HG03521 (cell line): Measurements from ENCODE around the gene OPCML.

Experiments used
- ATAC-seq: cut with Tn5 transposase; IDR thresholded peaks from one replicate; pipeline ENCODE4 v1.9.1; 2021; ENCODE audit warnings: mild to moderate bottlenecking, moderate library complexity; ENCODE audit not compliant: unreplicated experiment

Gene OPCML

DNA sequence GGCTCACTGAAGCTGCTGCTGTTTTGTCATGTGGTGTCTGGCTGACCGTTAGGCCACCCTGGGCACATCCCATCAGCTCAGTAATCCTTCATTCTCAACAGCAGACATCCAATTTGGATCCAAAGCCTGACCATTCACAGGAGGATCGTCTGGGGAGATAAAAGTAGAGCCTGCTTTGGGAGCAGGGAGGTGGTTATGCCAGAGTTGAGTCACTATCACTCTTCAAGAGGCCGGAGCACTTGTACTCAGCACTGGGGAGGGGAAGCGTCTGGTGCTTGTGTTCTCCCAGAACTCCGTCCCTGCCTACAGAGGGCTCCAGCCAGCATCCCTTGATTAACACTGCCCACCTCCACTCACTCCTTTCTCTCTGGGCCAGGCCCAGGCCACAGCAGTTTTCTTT is 382.6 kb downstream of the OPCML start:
- no peak for ATAC-seq

DNA sequence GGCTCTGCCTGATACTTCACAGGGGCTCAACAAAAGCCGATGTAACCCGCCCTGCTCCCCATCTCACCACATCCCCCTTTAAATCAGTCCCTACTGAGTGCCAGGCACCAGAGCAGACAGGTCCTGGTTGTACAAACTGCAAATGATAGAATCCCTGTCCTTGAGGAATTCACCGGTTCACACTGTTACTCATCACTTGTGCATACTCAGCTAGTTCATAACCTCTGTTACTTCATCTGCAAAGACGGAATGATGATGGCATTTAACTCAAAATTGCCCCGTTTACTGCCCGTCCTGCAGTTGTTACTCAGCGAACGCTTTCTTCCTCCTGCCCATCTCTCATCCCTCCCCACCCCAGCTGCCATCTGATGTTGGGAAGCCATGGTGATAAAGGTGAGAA is 384.7 kb downstream of the OPCML start:
- ATAC-seq, result no peak

DNA sequence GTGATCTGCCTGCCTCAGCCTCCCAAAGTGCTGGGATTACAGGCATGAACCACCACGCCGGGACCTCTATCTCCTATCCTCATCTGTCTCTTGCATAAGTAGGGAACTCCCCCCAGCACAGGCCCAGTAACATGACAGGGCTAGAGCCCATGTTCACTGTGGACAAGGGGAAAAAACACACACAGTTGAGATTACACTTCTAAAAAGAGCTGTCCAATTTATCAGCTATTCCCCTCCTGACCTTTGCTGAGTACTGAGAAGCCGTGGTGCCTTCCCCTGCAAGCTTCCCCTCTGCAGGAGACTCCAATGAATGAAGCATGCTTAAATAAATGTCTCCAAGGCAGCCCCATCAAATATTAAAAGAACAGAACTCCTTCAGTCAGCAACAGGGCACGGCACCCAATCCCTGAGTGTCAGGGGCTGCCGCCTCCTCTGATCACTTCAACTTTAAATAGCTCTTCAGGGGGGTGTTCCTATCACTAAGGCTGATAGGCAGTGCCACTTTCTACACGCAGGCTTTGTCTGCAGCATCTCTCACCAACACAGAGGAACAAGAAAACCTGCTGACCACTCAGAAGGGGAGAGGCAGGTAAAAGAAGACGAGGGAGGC is 385.5 kb downstream of the OPCML start:
- no peak for ATAC-seq

DNA sequence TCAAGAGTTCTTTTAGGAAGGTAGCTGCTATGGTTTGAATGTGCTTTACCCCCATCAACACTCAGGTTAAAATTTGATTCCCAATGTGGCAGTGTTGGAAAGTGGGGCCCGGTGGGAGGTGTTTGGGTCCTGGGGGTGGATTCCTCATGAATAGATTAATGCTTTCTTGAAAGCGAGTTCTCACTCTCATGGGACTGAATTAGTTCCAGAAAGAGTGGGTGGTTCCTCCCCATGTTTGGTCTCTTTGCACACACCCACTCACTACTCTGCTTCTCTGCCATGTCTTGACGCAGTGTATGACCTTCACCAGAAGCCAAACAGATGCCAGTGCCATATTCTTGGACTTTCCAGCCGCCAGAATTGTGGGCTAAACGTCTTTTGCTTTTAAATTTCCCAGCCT is 394.4 kb downstream of the OPCML start:
- no peak for ATAC-seq

DNA sequence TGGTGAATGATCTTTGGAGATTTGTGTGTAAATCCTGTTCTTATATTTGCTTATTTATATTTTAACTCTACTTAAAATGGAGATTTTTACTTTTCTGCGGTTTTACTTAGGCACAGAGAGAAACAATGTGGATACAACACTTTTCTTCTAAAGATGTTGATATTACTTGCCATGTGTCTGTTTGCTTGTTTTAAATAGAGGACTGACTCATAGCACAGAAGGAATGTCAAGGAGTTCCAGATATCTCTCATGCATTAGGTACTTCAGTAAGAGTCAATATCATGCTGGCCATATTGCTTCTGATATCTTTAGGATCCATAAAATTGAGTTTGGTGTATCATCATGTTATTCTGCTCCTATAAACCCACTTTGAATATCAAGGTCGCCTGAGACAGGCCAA is 395.0 kb downstream of the OPCML start:
- no peak for ATAC-seq

DNA sequence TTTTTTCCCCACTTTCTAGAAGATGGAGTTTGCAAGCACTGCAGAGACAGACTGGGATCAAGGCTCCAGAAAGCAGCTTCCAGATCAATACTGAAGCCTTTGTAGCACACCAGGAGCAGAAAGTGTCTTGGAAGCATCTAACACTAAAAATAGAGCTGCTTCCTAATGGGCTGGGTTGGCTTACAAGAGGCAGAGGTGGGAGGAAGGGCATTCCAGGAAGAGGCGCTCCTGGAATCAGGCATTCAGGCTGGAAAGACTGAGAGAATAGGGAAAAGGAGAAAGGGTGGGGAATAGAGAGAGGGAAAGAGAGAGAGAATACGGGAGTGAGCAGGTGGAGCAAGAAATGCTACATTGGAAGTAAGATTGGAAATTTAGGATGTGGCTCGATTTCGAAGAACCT is 395.9 kb downstream of the OPCML start:
- ATAC-seq, result no peak

DNA sequence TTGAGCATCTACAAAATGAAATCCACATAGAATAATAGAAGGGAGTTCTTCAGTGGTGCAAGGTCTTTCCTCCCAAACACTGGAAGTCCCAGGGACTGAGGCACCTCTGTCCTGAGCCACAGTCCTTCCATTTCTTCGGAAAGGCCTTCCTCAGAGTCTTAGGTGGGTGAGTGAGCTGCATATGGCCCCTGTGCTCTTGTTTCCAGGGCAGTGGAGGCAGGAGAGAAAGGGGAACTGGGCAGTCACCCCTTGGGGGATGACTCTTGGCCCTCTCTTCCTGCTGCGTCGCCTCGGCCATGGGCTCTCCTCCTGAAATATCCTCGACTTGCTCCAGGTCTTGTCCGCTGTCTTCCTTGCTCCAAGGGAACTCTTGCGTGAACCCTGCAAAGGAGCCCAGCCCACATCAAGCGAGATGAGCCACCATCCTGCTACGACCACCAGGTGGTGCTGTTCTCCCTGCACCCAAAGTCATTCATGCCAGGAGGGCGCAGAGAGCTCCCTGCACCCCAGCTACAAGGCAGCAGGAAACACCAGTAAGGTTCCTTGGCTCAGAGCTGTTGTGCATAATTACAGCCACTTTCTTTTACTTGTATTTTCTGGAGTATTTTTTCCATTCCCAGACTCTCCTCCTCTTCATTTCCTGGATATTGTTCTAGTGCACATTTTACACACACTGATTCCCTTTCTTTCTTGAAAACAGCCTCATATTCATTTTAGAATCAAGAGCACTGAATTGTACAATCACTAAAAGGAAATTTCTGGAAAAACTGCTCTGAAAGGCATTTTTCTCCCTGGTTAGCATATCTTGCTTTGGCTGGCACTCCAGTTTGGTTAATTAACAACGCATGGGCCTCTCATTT is 397.8 kb downstream of the OPCML start:
- ATAC-seq, result peak; percentile 91

DNA sequence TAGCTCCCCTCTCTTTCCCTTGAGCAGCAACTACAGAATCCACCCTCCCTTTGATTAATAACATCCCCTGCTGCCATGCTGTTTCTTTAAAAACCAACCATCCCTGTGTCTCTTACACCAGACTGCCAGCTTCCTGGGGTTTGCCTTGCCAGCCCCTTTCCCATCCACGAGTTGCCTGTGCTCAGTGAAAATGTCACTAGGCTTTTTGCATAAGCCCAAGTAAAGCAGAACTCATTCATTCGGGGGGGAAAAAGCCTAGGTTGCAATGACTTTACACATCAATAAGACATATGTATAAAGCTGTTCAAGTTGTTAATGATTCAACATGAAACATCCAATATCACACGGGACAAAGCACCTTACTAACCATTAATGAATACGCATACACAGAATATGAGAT is 398.7 kb downstream of the OPCML start:
- no peak for ATAC-seq

DNA sequence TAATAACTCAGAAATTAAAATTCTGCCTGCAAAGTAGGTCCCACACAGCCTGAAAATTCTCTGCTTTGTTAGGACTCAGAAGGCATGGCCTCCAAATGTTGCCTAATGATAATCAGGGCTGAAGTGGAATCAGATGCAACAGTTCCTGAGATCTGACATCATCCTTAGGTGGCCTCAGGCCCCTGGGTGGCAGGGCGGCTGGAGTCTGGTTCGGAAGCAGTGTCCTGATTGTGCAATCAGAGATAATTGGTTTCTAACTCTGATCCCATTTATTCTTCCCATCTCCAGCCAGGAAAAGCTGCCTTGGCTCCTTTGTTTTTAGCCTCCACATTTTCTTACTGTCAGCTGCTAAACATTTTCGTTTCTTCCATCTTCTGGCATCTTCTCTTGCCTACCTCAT is 399.3 kb downstream of the OPCML start:
- no peak for ATAC-seq

DNA sequence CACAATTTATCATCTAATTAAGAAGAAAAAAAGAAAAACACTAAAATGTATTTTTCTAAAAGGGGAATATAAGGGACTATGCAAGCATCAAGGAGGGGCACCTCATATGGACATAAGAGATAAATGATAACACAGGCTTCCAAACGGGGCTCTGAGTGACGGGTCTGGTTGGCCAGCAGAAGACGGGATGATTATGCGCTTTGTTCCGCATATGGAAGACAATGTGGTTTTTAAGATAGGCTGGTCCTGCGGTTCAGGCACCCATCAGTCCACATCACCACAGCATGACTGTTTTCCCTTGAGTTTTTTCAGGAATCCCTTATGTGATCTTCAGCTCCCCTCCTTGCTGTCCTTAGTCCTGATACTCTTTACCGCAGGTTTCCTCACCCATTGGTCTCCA is 404.6 kb downstream of the OPCML start:
- ATAC-seq, result no peak

DNA sequence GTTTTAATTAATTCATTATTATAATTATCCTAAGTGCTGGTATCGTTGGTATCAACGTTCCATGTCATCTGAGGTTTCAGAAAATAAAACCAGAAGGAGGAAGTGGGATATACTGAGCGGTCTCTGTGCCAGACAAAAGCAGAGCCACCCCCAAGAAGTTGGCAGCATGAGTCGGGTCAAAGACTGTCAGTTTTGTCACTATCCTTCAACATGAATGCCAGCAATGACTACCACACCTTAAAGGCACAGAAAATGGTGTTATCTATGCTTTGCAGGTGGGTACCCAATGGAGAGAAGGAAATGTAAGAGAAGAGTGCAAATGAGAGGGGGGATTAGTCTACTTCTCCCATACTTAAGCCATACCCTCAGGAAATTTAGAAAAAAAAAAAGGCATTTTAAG is 408.5 kb downstream of the OPCML start:
- ATAC-seq, result no peak

DNA sequence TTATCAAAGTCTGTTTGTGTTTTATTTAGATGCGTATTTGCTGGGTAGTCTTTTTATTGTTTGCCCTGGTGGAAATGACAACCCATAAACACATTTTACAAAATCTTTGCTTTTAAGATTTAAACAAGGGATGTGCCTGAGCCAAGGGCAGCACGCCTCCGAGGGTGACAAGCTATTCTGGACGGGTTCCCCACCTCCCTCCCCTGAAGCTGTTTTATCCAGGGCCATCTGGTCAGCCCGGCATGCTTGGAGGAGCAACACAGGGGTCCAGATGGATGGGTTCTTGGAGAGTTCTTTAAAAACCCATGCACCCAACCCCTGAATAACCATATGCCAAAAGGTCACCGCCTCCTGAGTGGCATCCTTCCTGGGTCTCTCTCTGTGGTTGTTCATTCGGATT is 408.9 kb downstream of the OPCML start:
- no peak for ATAC-seq

DNA sequence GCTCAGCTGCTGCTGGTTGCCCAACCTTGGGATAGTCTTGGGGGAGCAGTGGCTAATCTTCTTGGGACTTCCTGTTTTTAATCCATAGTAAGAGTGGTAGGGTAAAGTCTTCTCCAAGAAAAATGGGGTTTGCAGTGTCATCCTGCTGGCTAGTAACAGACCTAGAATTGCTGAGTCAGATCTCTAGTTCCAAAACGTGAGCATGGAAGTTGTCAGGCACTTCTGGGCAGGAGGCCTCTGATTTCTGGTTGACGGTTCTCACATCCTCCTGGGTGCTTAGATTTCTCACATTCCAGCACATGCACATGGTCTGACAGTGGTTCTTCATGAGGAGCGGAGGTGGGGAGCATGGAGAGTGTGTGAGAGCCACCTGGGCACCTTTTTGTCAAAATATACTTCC is 410.0 kb downstream of the OPCML start:
- no peak for ATAC-seq

DNA sequence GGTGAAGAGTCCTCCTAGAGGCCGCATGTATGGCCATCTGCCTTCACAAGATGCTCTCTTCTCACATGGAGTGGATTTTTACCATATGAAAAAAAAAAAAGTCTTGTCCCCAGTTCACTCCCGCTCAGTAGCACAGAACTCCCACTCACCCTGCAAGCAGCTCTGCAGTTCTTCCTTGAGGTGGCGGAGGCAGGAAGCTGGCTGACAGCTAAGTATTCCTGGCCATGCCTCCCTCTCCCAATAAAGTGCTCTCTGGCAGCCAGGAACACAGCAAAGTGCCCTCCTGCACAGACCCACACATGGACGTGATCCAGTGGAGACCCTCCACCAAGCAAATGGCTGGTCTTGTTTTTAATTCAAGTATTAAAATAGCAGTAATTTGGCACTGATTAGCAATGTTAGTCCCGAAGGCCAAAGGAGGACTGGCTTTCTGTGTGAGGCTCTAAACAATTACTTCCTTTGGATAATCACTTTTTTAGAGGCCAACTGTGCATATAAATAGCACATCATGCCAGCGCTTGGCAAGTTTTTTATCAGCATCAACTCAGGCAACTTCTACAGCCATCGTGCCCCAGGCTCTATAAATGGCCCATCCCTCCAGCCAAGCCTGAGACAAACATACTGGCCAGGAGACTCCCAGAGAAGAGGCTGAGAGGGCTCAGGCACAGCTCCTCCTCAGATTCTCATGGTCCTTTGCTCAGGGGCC is 413.6 kb downstream of the OPCML start:
- no peak for ATAC-seq

DNA sequence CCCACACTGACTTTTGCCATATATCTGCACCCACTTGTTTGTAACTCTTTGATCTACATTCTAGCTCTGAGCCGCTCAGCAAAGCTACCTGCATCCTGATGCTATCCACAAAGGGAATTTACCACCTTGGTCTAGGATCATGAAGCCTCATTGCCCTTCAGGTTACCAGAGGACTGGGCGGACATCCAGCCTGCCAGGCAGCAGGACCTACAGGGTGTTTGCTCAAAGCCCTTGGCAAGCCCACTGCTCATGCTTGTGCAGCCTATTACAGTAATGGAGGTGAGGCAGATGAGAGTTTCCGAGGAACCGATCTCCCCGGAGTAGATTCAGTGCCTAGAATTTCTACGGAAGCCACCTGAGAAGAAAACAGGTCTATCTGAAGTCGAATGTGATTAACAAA is 417.2 kb downstream of the OPCML start:
- ATAC-seq, result no peak

DNA sequence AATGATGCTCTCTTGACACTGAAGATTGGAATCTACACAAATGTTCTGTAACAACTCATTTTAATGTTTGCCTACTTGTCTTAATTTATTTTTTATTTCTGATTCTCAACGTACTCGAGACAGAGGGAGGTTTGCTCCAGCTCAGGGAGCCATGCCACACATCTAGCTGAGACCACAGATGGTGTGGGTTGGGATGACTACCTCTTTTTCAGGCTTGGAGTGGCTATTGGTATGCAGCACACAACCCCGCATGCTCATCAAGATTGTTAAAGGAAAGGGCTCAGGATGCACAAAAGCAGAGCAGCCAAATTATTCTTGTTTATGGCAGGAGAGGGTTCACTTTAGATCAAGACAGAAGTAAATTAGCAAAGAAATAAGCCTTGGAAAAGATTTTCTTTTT is 424.5 kb downstream of the OPCML start:
- no peak for ATAC-seq

DNA sequence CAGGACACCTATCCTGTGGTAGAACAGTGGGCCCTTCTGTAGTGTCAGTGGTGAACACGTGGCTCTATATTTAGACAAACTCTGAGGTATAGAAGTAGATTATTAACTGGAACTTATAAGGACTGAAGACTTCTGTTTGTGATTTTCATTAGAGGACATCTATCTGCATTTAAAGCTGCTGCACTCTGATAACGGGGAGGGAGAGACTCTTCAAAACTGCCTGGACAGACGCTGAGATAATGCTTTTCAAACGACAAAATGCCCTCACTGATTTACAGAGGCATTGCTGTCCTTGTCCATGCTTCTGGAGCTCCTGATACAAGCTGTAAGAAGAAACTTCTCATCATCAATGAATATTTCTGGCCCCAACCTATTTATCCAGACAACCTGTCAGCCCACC is 425.2 kb downstream of the OPCML start:
- no peak for ATAC-seq

DNA sequence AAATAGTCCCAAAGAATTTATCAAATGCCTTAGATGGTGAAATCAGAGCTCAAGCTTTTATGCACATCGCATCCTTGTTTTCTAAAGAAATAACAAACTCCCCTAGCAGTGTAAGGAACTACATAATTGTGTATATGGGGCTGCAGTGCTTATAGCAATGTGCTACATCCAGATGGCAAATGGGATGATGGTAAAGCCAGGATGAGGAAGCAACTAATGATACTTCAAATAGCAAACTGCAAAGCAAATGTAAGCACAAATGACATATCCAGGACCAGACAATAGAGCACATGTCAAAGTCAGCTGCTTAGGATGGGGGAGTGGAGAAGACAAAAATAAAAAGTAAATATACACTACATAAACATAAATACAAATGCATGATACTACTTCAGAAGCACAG is 425.9 kb downstream of the OPCML start:
- ATAC-seq, result no peak

DNA sequence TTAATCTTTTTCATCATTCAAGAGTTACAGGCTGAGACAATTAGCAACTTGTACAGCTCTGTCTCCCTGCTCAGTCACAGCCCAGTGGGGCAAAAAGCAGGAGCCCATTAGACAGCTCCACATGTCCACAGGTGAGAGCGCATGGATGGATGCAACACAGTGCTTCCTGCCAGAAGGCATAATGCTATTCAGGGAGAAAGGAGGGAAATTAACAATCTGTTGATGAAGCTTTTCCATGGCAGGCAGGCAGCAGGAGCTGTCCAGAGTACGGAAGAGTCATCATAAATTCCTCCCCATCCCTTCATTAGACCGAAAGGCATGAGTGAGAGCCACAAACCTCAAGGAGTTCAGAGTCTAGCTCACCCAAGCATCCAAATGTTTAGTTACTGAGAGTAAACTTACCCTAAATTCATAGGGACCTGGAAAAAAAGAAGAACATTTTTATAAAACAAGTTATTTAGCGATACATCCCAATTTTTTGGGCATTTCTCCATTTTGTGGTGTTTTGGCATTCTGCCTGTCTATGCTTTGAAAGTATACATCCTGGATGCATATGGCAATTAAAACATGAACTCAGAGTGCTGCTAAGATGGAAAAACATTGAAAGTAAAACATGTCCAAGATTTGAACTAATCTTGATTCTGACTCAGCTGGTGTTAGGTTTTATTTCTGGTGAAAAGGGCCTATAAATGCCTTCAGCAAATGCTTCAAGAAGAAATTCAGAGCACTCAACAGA is 428.1 kb downstream of the OPCML start:
- no peak for ATAC-seq

DNA sequence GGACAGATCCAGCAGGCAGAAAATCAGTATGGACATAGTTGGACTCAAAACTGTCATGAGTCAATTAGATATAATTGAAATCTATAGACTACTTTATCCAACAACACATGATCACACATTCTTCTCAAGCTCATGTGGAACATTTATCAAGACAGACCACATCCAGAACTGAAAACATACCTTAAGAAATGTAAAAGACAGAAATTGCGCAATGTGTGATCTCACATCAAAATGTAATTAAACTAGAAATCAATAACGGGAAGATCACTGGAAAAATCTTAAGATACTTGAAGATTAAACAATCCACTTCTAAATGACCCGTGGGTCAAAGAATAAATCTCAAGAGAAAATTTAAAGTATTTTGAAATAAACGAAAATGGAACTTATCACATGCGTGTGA is 435.3 kb downstream of the OPCML start:
- no peak for ATAC-seq

DNA sequence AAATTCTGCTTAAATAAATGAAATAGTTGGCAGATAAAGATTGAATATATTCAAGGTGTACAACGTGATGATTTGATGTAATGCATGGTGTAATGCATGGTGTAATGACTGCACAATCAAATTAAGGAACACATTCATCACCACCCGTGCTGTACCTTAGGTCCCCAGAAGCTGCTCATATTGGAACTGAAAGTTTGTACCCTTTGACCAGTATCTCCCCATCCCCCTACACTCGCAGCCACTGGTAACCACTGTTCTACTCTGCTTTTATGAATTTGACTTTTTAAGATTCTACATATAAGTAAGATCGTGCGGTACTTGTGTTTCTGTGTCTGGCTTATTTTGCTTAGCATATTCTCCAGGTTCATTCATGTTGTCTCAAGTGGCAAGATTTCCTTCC is 445.8 kb downstream of the OPCML start:
- no peak for ATAC-seq
